Neural progenitor cell (in vitro differentiated cells): ENCODE measurements around the gene QSOX1. TPM values are rescaled to one million over a fixed set of nuclear protein-coding genes. Genes with fewer than 3 reads are reported as not detected.
A peak's percentile ranks its signal among the peaks of the same experiment; 100 is the strongest.

Experiments
- DNase-seq: peaks from one replicate; pipeline ENCODE4 v3.0.0-alpha.2; 2016; ENCODE audit warnings: low spot score
- H2AFZ ChIP-seq: fragments of 200-600 bp; sonication (generic); replicated peaks from 2 replicates; pipeline ENCODE4 v1.6.1; 2016; ENCODE audit warnings: antibody characterized with exemption
- H3F3A ChIP-seq: fragments of 200-600 bp; sonication (generic); 2 replicates; pipeline ENCODE4 v1.6.1; 2016; ENCODE audit warnings: antibody characterized with exemption, low read depth
- H3K27ac ChIP-seq: fragments of 200-600 bp; sonication (generic); 2 replicates; pipeline ENCODE4 v1.5.1; 2016; ENCODE audit warnings: mild to moderate bottlenecking
- H3K27me3 ChIP-seq: fragments of 200-600 bp; sonication (generic); 2 replicates; pipeline ENCODE4 v1.6.1; 2016; ENCODE audit warnings: mild to moderate bottlenecking, moderate library complexity
- H3K36me3 ChIP-seq: fragments of 200-600 bp; sonication (generic); 2 replicates; pipeline ENCODE4 v1.5.1; 2016
- H3K4me1 ChIP-seq: fragments of 200-600 bp; sonication (generic); 2 replicates; pipeline ENCODE4 v1.6.1; 2016; ENCODE audit warnings: mixed run types
- H3K4me2 ChIP-seq: fragments of 200-600 bp; sonication (generic); 2 replicates; pipeline ENCODE4 v1.6.1; 2016
- H3K4me3 ChIP-seq: fragments of 200-600 bp; sonication (generic); 2 replicates; pipeline ENCODE4 v1.5.1; 2016
- H3K79me2 ChIP-seq: fragments of 200-600 bp; sonication (generic); 2 replicates; pipeline ENCODE4 v1.6.1; 2016; ENCODE audit warnings: low read depth
- H3K9ac ChIP-seq: fragments of 200-600 bp; sonication (generic); 2 replicates; pipeline ENCODE4 v1.6.1; 2016
- H3K9me3 ChIP-seq: fragments of 200-600 bp; sonication (generic); 2 replicates; pipeline ENCODE4 v1.5.1; 2016; ENCODE audit warnings: low read depth
- H4K20me1 ChIP-seq: fragments of 200-600 bp; sonication (generic); 2 replicates; pipeline ENCODE4 v1.6.1; 2016; ENCODE audit warnings: low read depth
- H3K27ac Mint-ChIP-seq: 3 replicates; pipeline ENCODE4 v1.8.0; 2021; ENCODE audit warnings: mixed read lengths
- H3K27me3 Mint-ChIP-seq: 2 replicates; pipeline ENCODE4 v1.8.0; 2022; ENCODE audit warnings: low read depth, mild to moderate bottlenecking, inconsistent platforms, moderate library complexity, mixed read lengths; ENCODE audit not compliant: insufficient read depth
- H3K36me3 Mint-ChIP-seq: 3 replicates; pipeline ENCODE4 v1.8.0; 2021; ENCODE audit warnings: mixed read lengths
- H3K4me1 Mint-ChIP-seq: 3 replicates; pipeline ENCODE4 v1.8.0; 2021; ENCODE audit warnings: mixed read lengths
- H3K4me3 Mint-ChIP-seq: 3 replicates; pipeline ENCODE4 v1.8.0; 2021; ENCODE audit warnings: mild to moderate bottlenecking, moderate library complexity, mixed read lengths
- H3K9me3 Mint-ChIP-seq: 3 replicates; pipeline ENCODE4 v1.8.0; 2020; ENCODE audit warnings: mixed read lengths
- CTCF ChIP-seq: fragments of 200-600 bp; sonication (generic); IDR thresholded peaks from 2 replicates; pipeline ENCODE4 v1.5.1; 2017; ENCODE audit warnings: antibody characterized with exemption, mild to moderate bottlenecking
- EZH2 ChIP-seq: fragments of 200-600 bp; sonication (generic); IDR thresholded peaks from 2 replicates; pipeline ENCODE4 v1.6.1; 2017; ENCODE audit warnings: antibody characterized with exemption, mild to moderate bottlenecking, moderate library complexity
- EZH2phosphoT487 ChIP-seq: fragments of 200-600 bp; sonication (generic); IDR thresholded peaks from 2 replicates; pipeline ENCODE4 v1.6.1; 2017; ENCODE audit warnings: antibody characterized with exemption
- total RNA-seq: library from RNA; depleted of rRNA; stranded (reverse); fragments of >200 nt; gene quantifications from 2 replicates; pipeline ENCODE4 v1.2.3, GENCODE V29; 2015; ENCODE audit warnings: low replicate concordance

QSOX1 gene
- total RNA-seq, 1 donor from 2014 or later = 13.6 TPM

GRCh38 chr1:180208264-180208663, 53.6 kb downstream of the QSOX1 start:
- no peak for DNase-seq
- no peak overlapping the region for H3K27ac Mint-ChIP-seq
- H3F3A ChIP-seq = no peaks in the 10 kb centered on the region
- H3K36me3 ChIP-seq = no peaks in the 10 kb centered on the region
- no peak overlapping the region for H2AFZ ChIP-seq
- H3K9me3 Mint-ChIP-seq = no peaks in the 10 kb centered on the region
- TF ChIP-seq CTCF = no peak
- no peak for TF ChIP-seq EZH2phosphoT487
- no peak for TF ChIP-seq EZH2
- H3K27me3 Mint-ChIP-seq = peaks cover 17% of the 10 kb centered on the region
- no peaks in the 10 kb centered on the region for H3K9me3 ChIP-seq
- H4K20me1 ChIP-seq = no peaks in the 10 kb centered on the region
- H3K9ac ChIP-seq = no peak overlapping the region
- H3K79me2 ChIP-seq = no peaks in the 10 kb centered on the region
- no peak overlapping the region for H3K4me3 ChIP-seq
- H3K27me3 ChIP-seq = no peaks in the 10 kb centered on the region
- H3K36me3 Mint-ChIP-seq = no peaks in the 10 kb centered on the region
- H3K4me2 ChIP-seq = no peak overlapping the region
- H3K4me1 Mint-ChIP-seq = peaks cover 9% of the 10 kb centered on the region
- no peak overlapping the region for H3K27ac ChIP-seq
- no peaks in the 10 kb centered on the region for H3K4me1 ChIP-seq
- no peak overlapping the region for H3K4me3 Mint-ChIP-seq

GRCh38 chr1:180210008-180210620, 55.4 kb downstream of the QSOX1 start:
- no peak overlapping the region for H3K4me3 Mint-ChIP-seq
- DNase-seq = peak; percentile 14
- no peaks in the 10 kb centered on the region for H3K9me3 ChIP-seq
- no peaks in the 10 kb centered on the region for H3K36me3 ChIP-seq
- H3K27me3 ChIP-seq = no peaks in the 10 kb centered on the region
- no peaks in the 10 kb centered on the region for H4K20me1 ChIP-seq
- no peaks in the 10 kb centered on the region for H3K36me3 Mint-ChIP-seq
- peak overlapping the region; percentile 37 for H3K27ac Mint-ChIP-seq
- H3K27me3 Mint-ChIP-seq = peaks cover 24% of the 10 kb centered on the region
- no peaks in the 10 kb centered on the region for H3K4me1 ChIP-seq
- H3K9me3 Mint-ChIP-seq = no peaks in the 10 kb centered on the region
- H3K4me1 Mint-ChIP-seq = peaks cover 9% of the 10 kb centered on the region
- H3K79me2 ChIP-seq = no peaks in the 10 kb centered on the region
- H3K9ac ChIP-seq = no peak overlapping the region
- H3K4me3 ChIP-seq = no peak overlapping the region
- TF ChIP-seq CTCF = no peak
- TF ChIP-seq EZH2 = no peak
- no peak for TF ChIP-seq EZH2phosphoT487
- no peak overlapping the region for H3K4me2 ChIP-seq
- no peak overlapping the region for H3K27ac ChIP-seq
- H2AFZ ChIP-seq = no peak overlapping the region
- no peaks in the 10 kb centered on the region for H3F3A ChIP-seq

- peaks cover 29% of the 10 kb centered on the region for H3K27me3 Mint-ChIP-seq
- H3K4me3 ChIP-seq = no peak overlapping the region
- no peaks in the 10 kb centered on the region for H3K27me3 ChIP-seq
- H2AFZ ChIP-seq = no peak overlapping the region
- no peaks in the 10 kb centered on the region for H3K4me1 ChIP-seq
- H3K4me3 Mint-ChIP-seq = no peak overlapping the region
- no peak overlapping the region for H3K27ac ChIP-seq
- H3K79me2 ChIP-seq = no peaks in the 10 kb centered on the region
- TF ChIP-seq CTCF = no peak
- no peak for TF ChIP-seq EZH2
- no peak for TF ChIP-seq EZH2phosphoT487
- H3K36me3 Mint-ChIP-seq = no peaks in the 10 kb centered on the region
- H3K4me1 Mint-ChIP-seq = peaks cover 9% of the 10 kb centered on the region
- no peaks in the 10 kb centered on the region for H4K20me1 ChIP-seq
- H3K9me3 ChIP-seq = no peaks in the 10 kb centered on the region
- peaks cover 3% of the 10 kb centered on the region for H3K9me3 Mint-ChIP-seq
- DNase-seq = no peak
- no peak overlapping the region for H3K4me2 ChIP-seq
- no peaks in the 10 kb centered on the region for H3K36me3 ChIP-seq
- no peak overlapping the region for H3K9ac ChIP-seq
- H3K27ac Mint-ChIP-seq = no peak overlapping the region
- H3F3A ChIP-seq = no peaks in the 10 kb centered on the region
Observed at GRCh38 chr1:180211156-180211859, 56.6 kb downstream of the QSOX1 start.
